GM19099 (cell line): ENCODE data around the gene SLC2A5.

Experiments used
- POLR2A ChIP-seq: IDR thresholded peaks from 3 replicates; pipeline ENCODE4 v1.6.1; 2011; ENCODE audit warnings: low read depth; ENCODE audit not compliant: insufficient read length; ENCODE audit errors: extremely low read depth

The SLC2A5 gene

DNA sequence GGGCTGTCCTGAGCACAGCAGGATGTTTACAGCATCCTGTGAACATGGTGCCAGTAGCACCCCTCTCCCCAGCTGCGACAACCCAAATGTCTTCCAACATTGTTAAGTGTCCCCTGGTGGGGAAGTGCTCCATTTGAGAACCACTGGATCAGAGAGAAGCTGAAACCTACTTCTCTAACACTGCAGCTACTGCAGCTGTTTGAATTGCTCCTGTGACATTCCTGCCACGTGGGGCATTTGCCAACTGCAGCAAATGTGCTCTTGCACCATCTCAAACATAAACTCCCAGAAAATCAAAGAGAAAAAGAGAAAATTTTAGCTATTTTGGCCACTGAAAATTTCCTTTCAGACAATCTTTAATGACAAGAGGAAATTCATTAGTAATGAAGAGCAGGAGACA is 11.0 kb downstream of the SLC2A5 start:
- TF ChIP-seq POLR2A: no peak

DNA sequence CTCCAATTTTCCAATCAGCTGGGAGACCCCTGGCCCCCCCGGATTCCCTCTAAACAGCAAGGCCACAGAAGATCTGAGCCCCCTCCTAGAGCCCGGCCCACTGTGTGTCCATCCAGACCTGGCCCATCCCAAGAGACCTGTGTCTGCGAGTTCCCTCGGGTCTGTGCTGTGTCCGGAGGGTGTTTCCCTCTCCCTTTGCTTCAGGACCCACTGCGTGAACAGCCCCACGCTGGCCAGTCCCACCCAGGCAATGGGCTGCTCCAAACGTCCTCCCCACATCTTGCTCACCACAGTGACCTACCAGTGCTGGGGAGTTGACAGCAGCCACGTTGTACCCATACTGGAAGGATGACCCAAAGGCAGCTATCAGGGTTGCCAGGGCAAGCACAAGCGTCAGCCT is 11.6 kb downstream of the SLC2A5 start:
- TF ChIP-seq POLR2A: no peak

DNA sequence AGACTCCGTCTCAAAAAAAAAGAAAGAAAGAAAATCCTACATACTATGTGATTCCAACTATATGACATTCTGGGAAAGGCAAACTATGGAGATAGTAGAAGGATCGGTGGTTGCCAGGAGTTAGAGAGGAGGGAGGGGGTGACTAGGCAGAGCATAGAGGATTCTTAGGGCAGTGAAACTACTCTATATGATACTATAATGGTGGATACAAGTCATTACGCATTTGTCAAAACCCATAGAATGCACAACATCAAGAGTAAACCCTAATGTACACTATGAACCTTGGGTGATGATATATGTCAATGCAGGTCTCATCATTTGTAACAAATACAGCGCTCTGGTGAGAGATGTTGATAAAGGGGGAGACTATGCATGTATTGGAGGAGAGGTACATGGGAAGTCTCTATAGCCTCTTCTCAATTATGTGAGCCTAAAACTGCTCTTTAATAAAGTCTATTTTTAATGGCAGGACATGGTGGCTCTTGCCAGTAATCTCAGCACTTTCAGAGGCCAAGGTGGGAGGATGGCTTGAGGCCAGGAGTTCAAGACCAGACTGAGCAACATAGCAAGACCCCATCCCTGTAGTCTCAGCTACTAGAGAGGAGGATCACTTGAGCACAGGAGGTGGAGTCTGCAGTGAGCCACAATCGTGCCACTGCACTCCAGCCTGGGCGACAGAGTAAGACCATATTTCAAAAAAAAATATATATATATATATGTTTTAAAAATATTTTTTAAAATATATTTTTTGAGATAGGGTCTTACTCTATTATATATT is 17.0 kb downstream of the SLC2A5 start:
- TF ChIP-seq POLR2A: no peak

DNA sequence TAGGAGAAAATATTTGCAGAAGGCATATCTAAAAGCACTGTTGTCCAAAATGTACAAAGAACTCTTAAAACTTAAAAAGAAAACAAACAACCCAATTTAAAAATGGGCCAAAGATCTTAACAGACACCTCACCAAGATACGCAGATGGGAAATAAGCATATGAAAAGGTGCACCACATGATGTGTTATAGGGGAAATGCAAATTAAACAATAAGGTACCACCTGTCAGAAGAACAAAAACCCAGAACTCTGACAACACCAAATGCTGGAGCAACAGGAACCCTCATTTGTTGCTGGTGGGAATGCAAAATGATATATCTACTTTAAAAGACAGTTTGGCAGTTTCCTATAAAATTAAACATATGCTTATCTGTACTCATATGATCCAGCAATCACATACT is 18.1 kb downstream of the SLC2A5 start:
- no peak for TF ChIP-seq POLR2A

DNA sequence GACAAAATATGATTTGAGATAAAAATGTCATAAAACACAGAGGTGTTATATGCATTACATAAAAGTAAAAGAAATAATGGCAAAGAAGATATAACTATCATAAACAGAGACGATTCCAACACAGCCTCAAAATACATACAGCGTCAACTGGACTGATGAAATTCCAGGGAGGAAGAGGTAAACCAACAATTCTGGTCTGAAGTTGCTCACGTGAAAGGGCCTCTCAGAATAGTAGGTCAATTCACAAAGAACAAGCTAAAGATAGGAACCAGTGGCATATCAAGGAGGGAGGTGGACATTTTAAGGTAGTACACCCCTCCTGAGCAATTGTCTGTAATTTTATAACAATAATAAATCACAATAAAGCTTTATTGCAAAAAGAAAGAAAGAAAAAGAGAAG is 18.6 kb downstream of the SLC2A5 start:
- TF ChIP-seq POLR2A: no peak

- no peak for TF ChIP-seq POLR2A
These were observed 20.9 kb downstream of the SLC2A5 start for GRCh38 chr1:9048551-9048950.

GRCh38 chr1:9047019-9047418 is 22.4 kb downstream of the SLC2A5 start:
- TF ChIP-seq POLR2A: no peak

- no peak for TF ChIP-seq POLR2A
These were observed 23.4 kb downstream of the SLC2A5 start for GRCh38 chr1:9045861-9046510.

GRCh38 chr1:9044236-9044635 is 25.2 kb downstream of the SLC2A5 start:
- TF ChIP-seq POLR2A: no peak

- no peak for TF ChIP-seq POLR2A
These were observed 27.2 kb downstream of the SLC2A5 start for GRCh38 chr1:9042272-9042671.

GRCh38 chr1:9041116-9041779 is 28.2 kb downstream of the SLC2A5 start:
- no peak for TF ChIP-seq POLR2A

- no peak for TF ChIP-seq POLR2A
These were observed 28.8 kb downstream of the SLC2A5 start for GRCh38 chr1:9040659-9041030.

- TF ChIP-seq POLR2A: no peak
These were observed 29.4 kb downstream of the SLC2A5 start for GRCh38 chr1:9039761-9040658.

DNA sequence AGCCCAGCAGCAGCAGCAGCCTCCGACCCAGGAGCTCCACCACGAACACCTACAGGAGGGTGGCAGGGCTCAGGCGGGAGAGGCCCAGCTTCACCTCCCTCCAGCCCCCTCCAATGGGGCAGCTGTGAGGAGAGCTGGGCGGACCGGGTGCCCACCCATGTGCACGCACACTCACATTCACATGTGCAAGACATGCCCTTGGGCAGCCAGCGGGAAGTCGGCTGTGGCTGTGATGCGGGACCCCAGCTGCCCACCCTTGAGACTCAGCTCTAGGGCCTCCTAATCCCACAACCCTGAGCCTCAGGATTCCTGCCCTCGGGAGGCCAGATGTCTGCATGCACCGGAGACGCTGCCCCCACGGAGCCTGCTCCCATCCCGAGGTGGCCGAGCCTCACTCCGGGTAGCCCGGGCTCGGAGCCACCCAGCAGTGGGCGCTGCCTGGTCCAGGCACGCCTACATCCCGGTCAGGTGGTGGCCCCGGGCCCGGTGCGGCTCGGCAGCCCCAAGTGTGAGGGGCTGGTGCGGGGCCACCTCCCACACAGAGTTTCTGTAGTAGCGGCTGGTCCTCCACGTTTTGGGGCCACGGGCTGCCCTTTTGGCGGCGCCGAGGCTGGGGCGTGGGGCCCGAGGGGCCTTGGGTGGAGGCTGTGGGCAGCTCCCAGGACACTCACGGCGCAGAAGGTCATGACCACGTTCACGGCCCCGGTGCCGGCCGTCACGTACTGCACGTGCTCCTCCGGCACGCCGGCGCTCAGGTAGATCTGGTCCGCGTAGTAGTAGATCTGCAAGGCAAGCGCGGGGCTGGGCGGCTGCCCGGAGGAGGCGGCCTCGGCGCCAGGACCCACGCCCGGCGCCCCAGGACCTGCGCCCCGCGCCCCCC is 30.3 kb downstream of the SLC2A5 start:
- no peak for TF ChIP-seq POLR2A
